HG03558 (cell line): ENCODE results near the gene SPATA3.
A peak's percentile ranks its signal among the peaks of the same experiment; 100 is the strongest.
"Not testable (repeated sequence)": the region's sequence is repeated elsewhere in the genome, so short reads cannot be mapped to it uniquely, and the experiment has no call there.

Experiments used
- ATAC-seq: cut with Tn5 transposase; IDR thresholded peaks from one replicate; pipeline ENCODE4 v1.9.1; 2021; ENCODE audit warnings: moderate number of reproducible peaks; ENCODE audit not compliant: unreplicated experiment; ENCODE audit errors: extremely low read depth

SPATA3 gene

GRCh38 chr2:230967113-230967512 lies 28.8 kb upstream of the SPATA3 start:
- ATAC-seq: no peak

- not testable (repeated sequence) for ATAC-seq
These were observed 27.6 kb upstream of the SPATA3 start for GRCh38 chr2:230968314-230968713.

- ATAC-seq: no peak
These were observed 26.8 kb upstream of the SPATA3 start for GRCh38 chr2:230968921-230969658.

- ATAC-seq: no peak
These were observed 26.3 kb upstream of the SPATA3 start for GRCh38 chr2:230969659-230970015.

GRCh38 chr2:230972046-230972445 lies 23.9 kb upstream of the SPATA3 start:
- no peak for ATAC-seq

- ATAC-seq: peak; percentile 71
These were observed 21.6 kb upstream of the SPATA3 start for GRCh38 chr2:230974096-230974913.

GRCh38 chr2:230975927-230976326 lies 20.0 kb upstream of the SPATA3 start:
- ATAC-seq: no peak

- ATAC-seq: no peak
These were observed 19.2 kb upstream of the SPATA3 start for GRCh38 chr2:230976671-230977171.

- ATAC-seq: no peak
These were observed 15.5 kb upstream of the SPATA3 start for GRCh38 chr2:230980468-230980867.

GRCh38 chr2:230981704-230982103 lies 14.2 kb upstream of the SPATA3 start:
- ATAC-seq: no peak

- ATAC-seq: no peak
These were observed 13.8 kb upstream of the SPATA3 start for GRCh38 chr2:230982126-230982525.

- ATAC-seq: no peak
These were observed 13.4 kb upstream of the SPATA3 start for GRCh38 chr2:230982528-230982927.

- no peak for ATAC-seq
These were observed 12.4 kb upstream of the SPATA3 start for GRCh38 chr2:230983566-230983965.

GRCh38 chr2:230984393-230985220 lies 11.3 kb upstream of the SPATA3 start:
- peak; percentile 78 for ATAC-seq

- ATAC-seq: no peak
These were observed 10.2 kb upstream of the SPATA3 start for GRCh38 chr2:230985519-230986231.

GRCh38 chr2:230986520-230987136 lies 9.3 kb upstream of the SPATA3 start:
- no peak for ATAC-seq

GRCh38 chr2:230987137-230988020 lies 8.5 kb upstream of the SPATA3 start:
- no peak for ATAC-seq

GRCh38 chr2:230989731-230990130 lies 6.2 kb upstream of the SPATA3 start:
- no peak for ATAC-seq
